ACC112 (cell line): ENCODE results near the gene GGN.

ENCODE experiments used
- H2AFZ ChIP-seq: fragments of 200-600 bp; sonication (generic); one replicate; pipeline ENCODE4 v1.6.0; 2017; ENCODE audit warnings: antibody characterized with exemption, low read length; ENCODE audit not compliant: unreplicated experiment
- H3K27ac ChIP-seq: fragments of 200-600 bp; sonication (generic); 2 replicates; pipeline ENCODE4 v1.5.1; 2014; ENCODE audit warnings: low read depth, mild to moderate bottlenecking, antibody characterized with exemption, low read length, moderate library complexity
- H3K27me3 ChIP-seq: fragments of 200-600 bp; sonication (generic); 2 replicates; pipeline ENCODE4 v1.6.1; 2014; ENCODE audit warnings: mild to moderate bottlenecking, antibody characterized with exemption, low read length, moderate library complexity, mixed read lengths; ENCODE audit not compliant: insufficient read depth
- H3K36me3 ChIP-seq: fragments of 200-600 bp; sonication (generic); 2 replicates; pipeline ENCODE4 v1.6.1; 2016; ENCODE audit warnings: mild to moderate bottlenecking, antibody characterized with exemption, low read length, moderate library complexity, mixed read lengths; ENCODE audit not compliant: insufficient read depth
- H3K4me1 ChIP-seq: fragments of 200-600 bp; sonication (generic); one replicate; pipeline ENCODE4 v1.6.1; 2016; ENCODE audit warnings: low read length, mixed read lengths; ENCODE audit not compliant: insufficient read depth, unreplicated experiment, control insufficient read depth
- H3K4me3 ChIP-seq: fragments of 200-600 bp; sonication (generic); 2 replicates; pipeline ENCODE4 v1.5.1; 2014; ENCODE audit warnings: mild to moderate bottlenecking, low read depth, low read length
- H3K79me2 ChIP-seq: fragments of 200-600 bp; sonication (generic); one replicate; pipeline ENCODE4 v1.6.0; 2016; ENCODE audit warnings: low read length; ENCODE audit not compliant: control insufficient read depth, unreplicated experiment, insufficient read depth

Gene GGN

GRCh38 chr19:38386300-38386970 is 1.4 kb downstream of the GGN start:
- H3K27me3 ChIP-seq: no peaks in the 10 kb centered on the region

GRCh38 chr19:38385804-38386257 is 2.0 kb downstream of the GGN start:
- peaks cover 5% of the 10 kb centered on the region; the same call in 1 of the 2 replicates for H3K36me3 ChIP-seq
- H2AFZ ChIP-seq: no peak overlapping the region
- no peak overlapping the region for H3K27ac ChIP-seq
- no peak overlapping the region for H3K4me3 ChIP-seq
- no peaks in the 10 kb centered on the region for H3K27me3 ChIP-seq
- H3K4me1 ChIP-seq: peaks cover 9% of the 10 kb centered on the region
- peaks cover 11% of the 10 kb centered on the region for H3K79me2 ChIP-seq

More at GRCh38 chr19:38386300-38386970, 1.4 kb downstream of the GGN start:
- no peak overlapping the region for H3K4me3 ChIP-seq
- peaks cover 11% of the 10 kb centered on the region for H3K79me2 ChIP-seq
- H3K36me3 ChIP-seq: no peaks in the 10 kb centered on the region
- no peak overlapping the region for H2AFZ ChIP-seq
- no peak overlapping the region for H3K27ac ChIP-seq
- peaks cover 11% of the 10 kb centered on the region for H3K4me1 ChIP-seq

- no peak overlapping the region for H3K27ac ChIP-seq
These were observed 2.6 kb downstream of the GGN start for GRCh38 chr19:38385057-38385803.

GRCh38 chr19:38384209-38385027 is 3.4 kb downstream of the GGN start:
- H3K36me3 ChIP-seq: peaks cover 6% of the 10 kb centered on the region; the same call in 1 of the 2 replicates
- no peak overlapping the region for H2AFZ ChIP-seq
- no peak overlapping the region for H3K4me3 ChIP-seq
- no peaks in the 10 kb centered on the region for H3K27me3 ChIP-seq
- H3K4me1 ChIP-seq: no peaks in the 10 kb centered on the region
- H3K79me2 ChIP-seq: peaks cover 5% of the 10 kb centered on the region
- H3K27ac ChIP-seq: no peak overlapping the region

More at GRCh38 chr19:38385057-38385803, 2.6 kb downstream of the GGN start:
- H3K36me3 ChIP-seq: peaks cover 6% of the 10 kb centered on the region; the same call in 1 of the 2 replicates
- no peaks in the 10 kb centered on the region for H3K27me3 ChIP-seq
- peaks cover 8% of the 10 kb centered on the region for H3K79me2 ChIP-seq
- no peak overlapping the region for H2AFZ ChIP-seq
- H3K4me1 ChIP-seq: peaks cover 4% of the 10 kb centered on the region
- H3K4me3 ChIP-seq: no peak overlapping the region

GRCh38 chr19:38383743-38384142 is 4.1 kb downstream of the GGN start:
- no peak overlapping the region for H2AFZ ChIP-seq
- peaks cover 6% of the 10 kb centered on the region; the same call in 1 of the 2 replicates for H3K36me3 ChIP-seq
- no peak overlapping the region for H3K27ac ChIP-seq
- no peak overlapping the region for H3K4me3 ChIP-seq
- H3K27me3 ChIP-seq: no peaks in the 10 kb centered on the region
- peaks cover 9% of the 10 kb centered on the region for H3K79me2 ChIP-seq
- H3K4me1 ChIP-seq: no peaks in the 10 kb centered on the region

- Histone ChIP-seq H3K79me2 (peaks cover 9% of the 10 kb centered on the region), H3K4me3 (no peak overlapping the region), H2AFZ (no peak overlapping the region), H3K27me3 (no peaks in the 10 kb centered on the region), H3K4me1 (no peaks in the 10 kb centered on the region), H3K27ac (no peak overlapping the region), H3K36me3 (peaks cover 6% of the 10 kb centered on the region; the same call in 1 of the 2 replicates)
These were observed 4.7 kb downstream of the GGN start for GRCh38 chr19:38383184-38383583.

GRCh38 chr19:38381138-38381537 is 6.7 kb downstream of the GGN start:
- H3K27me3 ChIP-seq: no peaks in the 10 kb centered on the region
- H2AFZ ChIP-seq: no peak overlapping the region
- no peak overlapping the region for H3K4me3 ChIP-seq
- peaks cover 10% of the 10 kb centered on the region; the same call in 1 of the 2 replicates for H3K36me3 ChIP-seq
- peaks cover 8% of the 10 kb centered on the region for H3K4me1 ChIP-seq
- peaks cover 28% of the 10 kb centered on the region for H3K79me2 ChIP-seq
- H3K27ac ChIP-seq: no peak overlapping the region

GRCh38 chr19:38378866-38379265 is 9.0 kb downstream of the GGN start:
- Histone ChIP-seq H2AFZ (no peak overlapping the region), H3K79me2 (peaks cover 40% of the 10 kb centered on the region), H3K27ac (no peak overlapping the region), H3K27me3 (no peaks in the 10 kb centered on the region), H3K4me3 (no peak overlapping the region), H3K36me3 (peaks cover 10% of the 10 kb centered on the region; the same call in 1 of the 2 replicates), H3K4me1 (peaks cover 10% of the 10 kb centered on the region)

GRCh38 chr19:38377052-38377451 is 10.8 kb downstream of the GGN start:
- no peak overlapping the region for H2AFZ ChIP-seq
- peaks cover 10% of the 10 kb centered on the region; the same call in 1 of the 2 replicates for H3K36me3 ChIP-seq
- peaks cover 40% of the 10 kb centered on the region for H3K79me2 ChIP-seq
- no peak overlapping the region for H3K27ac ChIP-seq
- H3K4me1 ChIP-seq: peaks cover 10% of the 10 kb centered on the region
- H3K27me3 ChIP-seq: no peaks in the 10 kb centered on the region
- no peak overlapping the region for H3K4me3 ChIP-seq

- Histone ChIP-seq H2AFZ (no peak overlapping the region), H3K27me3 (no peaks in the 10 kb centered on the region), H3K27ac (no peak overlapping the region), H3K36me3 (peaks cover 10% of the 10 kb centered on the region; the same call in 1 of the 2 replicates), H3K4me3 (peak overlapping the region; percentile 89), H3K4me1 (peaks cover 10% of the 10 kb centered on the region), H3K79me2 (peaks cover 40% of the 10 kb centered on the region)
These were observed 11.3 kb downstream of the GGN start for GRCh38 chr19:38376576-38376975.
